ENCODE results near the gene ROBO1.

GRCh38 chr3:79427081-79427480, 340.7 kb downstream of the ROBO1 start:
- TF ChIP-seq, protein P1, sequence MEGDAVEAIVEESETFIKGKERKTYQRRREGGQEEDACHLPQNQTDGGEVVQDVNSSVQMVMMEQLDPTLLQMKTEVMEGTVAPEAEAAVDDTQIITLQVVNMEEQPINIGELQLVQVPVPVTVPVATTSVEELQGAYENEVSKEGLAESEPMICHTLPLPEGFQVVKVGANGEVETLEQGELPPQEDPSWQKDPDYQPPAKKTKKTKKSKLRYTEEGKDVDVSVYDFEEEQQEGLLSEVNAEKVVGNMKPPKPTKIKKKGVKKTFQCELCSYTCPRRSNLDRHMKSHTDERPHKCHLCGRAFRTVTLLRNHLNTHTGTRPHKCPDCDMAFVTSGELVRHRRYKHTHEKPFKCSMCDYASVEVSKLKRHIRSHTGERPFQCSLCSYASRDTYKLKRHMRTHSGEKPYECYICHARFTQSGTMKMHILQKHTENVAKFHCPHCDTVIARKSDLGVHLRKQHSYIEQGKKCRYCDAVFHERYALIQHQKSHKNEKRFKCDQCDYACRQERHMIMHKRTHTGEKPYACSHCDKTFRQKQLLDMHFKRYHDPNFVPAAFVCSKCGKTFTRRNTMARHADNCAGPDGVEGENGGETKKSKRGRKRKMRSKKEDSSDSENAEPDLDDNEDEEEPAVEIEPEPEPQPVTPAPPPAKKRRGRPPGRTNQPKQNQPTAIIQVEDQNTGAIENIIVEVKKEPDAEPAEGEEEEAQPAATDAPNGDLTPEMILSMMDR (IDR thresholded peaks at IDR 0.05): no peak
- no peak for TF ChIP-seq POLR2A (IDR thresholded peaks at IDR 0.05)

All from thyroid gland (tissue), 4 donors.